HS-5 (cell line): ENCODE results near the gene CD27.
"Not testable (repeated sequence)": the region's sequence is repeated elsewhere in the genome, so short reads cannot be mapped to it uniquely, and the experiment has no call there.

ENCODE experiments used
- DNase-seq: peaks from one replicate; pipeline ENCODE4 v3.0.0-alpha.2; 2012; ENCODE audit warnings: low read depth

CD27 gene

GRCh38 chr12:6488240-6488639 lies 43.5 kb downstream of the CD27 start:
- DNase-seq = no peak

GRCh38 chr12:6489449-6489848 lies 44.7 kb downstream of the CD27 start:
- DNase-seq = no peak

DNA sequence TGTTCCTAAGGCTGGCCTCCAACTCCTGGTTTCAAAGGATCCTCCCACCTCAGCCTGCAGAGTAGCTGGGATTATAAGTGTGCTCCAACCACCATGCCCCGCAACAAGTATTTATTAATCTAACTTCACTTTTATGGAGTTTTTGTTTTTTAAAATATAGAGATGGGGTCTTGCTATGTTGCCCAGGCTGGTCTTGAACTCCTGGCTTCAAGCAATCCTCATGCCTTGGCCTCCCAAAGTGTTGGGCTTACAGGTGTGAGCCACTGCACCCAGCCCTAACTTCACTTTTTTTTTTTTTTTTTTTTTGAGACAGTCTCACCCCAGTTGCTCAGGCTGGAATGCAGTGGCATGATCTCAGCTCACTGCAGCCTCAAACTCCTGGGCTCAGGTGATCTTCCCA lies 45.9 kb downstream of the CD27 start:
- DNase-seq = not testable (repeated sequence)

DNA sequence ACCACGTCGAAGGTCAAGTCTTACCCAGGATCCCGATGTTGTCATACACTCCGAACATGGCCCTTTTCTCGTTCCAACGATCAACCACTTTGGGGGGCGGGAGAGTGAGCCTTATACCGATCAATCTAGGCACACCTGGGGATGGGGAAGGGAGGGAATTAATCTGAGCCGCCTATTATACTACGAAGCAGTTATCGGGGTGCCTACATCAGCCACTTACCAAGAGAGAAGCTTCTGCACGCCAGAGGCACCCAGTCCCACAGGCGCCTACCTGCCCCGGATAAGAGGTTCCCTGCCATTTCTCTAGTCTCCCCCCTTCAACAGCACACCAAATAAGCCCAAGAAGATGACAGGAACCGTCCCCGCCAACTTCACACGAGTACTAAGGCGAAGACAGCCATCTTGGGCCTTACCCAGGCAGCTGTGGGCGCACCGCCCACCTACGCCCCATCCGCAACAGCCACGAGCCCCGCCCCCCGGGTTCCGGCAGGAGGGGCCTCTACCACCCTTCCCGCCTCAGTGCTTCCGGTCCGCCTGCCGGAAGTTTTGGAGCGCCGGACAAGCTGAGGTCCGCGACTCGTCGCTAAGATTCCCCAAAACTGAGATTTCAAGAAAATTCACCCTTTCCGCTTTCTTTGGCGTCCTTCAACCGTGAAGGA lies 48.2 kb downstream of the CD27 start, which contains the start of gene MRPL51:
Gene MRPL51, minus strand, starts transcription at position 425 of the 659 bp plus-strand sequence. Its CDS starts 126 bp downstream, at position 299.
- peak; percentile 76 for DNase-seq

- DNase-seq = peak; percentile 94
These were observed 48.9 kb downstream of the CD27 start, which contains the start of gene NCAPD2 for GRCh38 chr12:6493497-6494257. Gene NCAPD2, plus strand, starts transcription at chr12:6494102. Its CDS starts 997 bp downstream, at chr12:6495099.

- no peak for DNase-seq
These were observed 49.5 kb downstream of the CD27 start for GRCh38 chr12:6494258-6494743.

DNA sequence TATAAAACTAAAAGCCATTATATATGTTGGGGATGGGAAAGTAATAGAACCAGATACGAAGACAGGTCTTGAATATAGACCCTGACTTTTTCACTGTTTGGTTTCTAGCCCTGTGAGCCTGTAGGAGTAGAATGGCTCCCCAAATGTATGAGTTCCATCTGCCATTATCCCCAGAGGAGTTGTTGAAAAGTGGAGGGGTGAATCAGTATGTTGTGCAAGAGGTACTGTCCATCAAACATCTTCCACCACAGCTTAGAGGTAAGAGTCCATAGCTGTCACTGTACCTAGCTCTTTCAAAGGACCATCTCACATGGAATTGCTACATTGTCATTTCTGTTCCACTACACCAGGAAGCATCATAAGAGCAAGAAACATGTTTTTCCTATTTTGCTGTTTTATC lies 50.2 kb downstream of the CD27 start:
- DNase-seq = no peak

- DNase-seq = not testable (repeated sequence)
These were observed 52.5 kb downstream of the CD27 start for GRCh38 chr12:6497291-6497690.

DNA sequence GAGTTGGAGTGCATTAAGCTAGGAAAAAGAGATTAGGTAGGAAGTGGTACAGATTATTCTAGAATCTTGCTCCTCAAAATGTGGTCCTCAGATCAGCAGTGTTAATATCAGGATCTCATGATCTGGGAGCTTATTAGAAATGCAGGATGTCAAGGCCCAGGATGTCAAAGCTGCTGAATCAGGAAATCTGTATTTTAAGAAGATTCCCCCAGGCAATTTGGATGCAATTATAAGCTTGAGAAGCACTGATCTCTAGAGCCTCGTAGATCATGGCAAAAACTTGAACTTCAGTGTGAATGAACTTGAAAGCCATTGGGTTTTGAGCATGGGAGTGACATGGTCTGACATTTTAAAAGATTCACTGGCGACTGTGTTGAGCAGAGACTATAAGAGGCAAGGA lies 55.7 kb downstream of the CD27 start:
- no peak for DNase-seq
